GM13976 (cell line): ENCODE measurements around the gene GNAQ.

Experiments used
- DNase-seq: peaks from one replicate; pipeline ENCODE4 v3.0.0; 2012; ENCODE audit warnings: low spot score
- in situ Hi-C: fragments of 300-500 bp; cut with MboI; formaldehyde crosslinking; loops from one replicate; pipeline ENCODE4 v1.12.0; 2022; ENCODE audit warnings: low sequenced_read_pairs, mixed read lengths, inconsistent platforms; ENCODE audit not compliant: unreplicated experiment
- TF ChIP-seq, protein P1 (sequence below): IDR thresholded peaks from 2 replicates; pipeline ENCODE4 v1.5.1; 2012; ENCODE audit warnings: borderline replicate concordance, mild to moderate bottlenecking; ENCODE audit not compliant: insufficient read depth; ENCODE audit errors: extremely low read depth, missing control alignments, control extremely low read depth

GNAQ gene

DNA sequence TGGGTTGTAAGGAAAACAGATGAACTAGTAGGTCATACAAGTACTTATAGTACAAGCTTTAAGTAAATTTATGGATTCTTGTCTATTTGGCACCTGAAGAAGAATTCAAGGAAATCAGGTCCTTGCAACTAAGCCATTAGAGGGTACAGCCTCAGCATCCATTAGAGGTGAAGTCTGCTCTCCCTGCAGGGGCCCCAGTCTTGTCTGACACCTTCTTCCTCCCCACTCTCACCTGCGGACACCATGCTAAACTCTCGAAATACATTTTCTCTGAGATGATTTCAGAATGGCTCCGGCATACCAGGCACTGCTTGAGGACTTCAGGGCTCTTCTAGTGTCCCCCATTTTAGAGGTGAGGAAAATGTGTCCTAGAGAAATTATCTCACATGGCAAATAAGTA is 137.9 kb downstream of the GNAQ start:
- TF ChIP-seq, protein P1, sequence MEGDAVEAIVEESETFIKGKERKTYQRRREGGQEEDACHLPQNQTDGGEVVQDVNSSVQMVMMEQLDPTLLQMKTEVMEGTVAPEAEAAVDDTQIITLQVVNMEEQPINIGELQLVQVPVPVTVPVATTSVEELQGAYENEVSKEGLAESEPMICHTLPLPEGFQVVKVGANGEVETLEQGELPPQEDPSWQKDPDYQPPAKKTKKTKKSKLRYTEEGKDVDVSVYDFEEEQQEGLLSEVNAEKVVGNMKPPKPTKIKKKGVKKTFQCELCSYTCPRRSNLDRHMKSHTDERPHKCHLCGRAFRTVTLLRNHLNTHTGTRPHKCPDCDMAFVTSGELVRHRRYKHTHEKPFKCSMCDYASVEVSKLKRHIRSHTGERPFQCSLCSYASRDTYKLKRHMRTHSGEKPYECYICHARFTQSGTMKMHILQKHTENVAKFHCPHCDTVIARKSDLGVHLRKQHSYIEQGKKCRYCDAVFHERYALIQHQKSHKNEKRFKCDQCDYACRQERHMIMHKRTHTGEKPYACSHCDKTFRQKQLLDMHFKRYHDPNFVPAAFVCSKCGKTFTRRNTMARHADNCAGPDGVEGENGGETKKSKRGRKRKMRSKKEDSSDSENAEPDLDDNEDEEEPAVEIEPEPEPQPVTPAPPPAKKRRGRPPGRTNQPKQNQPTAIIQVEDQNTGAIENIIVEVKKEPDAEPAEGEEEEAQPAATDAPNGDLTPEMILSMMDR = no peak
- no peak for DNase-seq
- in situ Hi-C loops = no loop called here

DNA sequence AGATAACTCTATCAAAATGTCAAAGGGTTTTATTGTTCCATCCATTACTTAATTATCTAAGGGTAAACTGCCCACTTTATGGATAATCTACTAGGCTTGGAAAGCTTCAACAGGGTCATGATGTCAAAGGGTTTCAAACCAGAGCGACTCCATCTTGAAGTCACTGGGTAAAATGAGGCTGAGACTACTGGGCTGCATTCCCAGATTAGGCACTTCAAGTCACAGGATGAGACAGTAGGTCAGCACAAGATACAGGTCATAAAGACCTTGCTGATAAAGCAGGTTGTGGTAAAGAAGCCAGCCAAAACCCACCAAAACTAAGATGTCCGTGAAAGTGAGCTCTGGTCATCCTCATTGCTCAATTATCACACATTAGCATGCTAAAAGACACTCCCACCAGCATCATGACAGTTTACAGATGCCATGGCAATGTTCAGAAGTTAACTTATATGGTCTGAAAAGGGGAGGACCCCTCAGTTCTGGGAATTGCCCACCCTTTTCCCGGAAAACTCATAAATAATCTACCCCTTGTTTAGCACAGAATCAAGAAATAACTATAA is 138.6 kb downstream of the GNAQ start:
- DNase-seq = no peak
- in situ Hi-C loops = no loop called here
- TF ChIP-seq, protein P1 = no peak

DNA sequence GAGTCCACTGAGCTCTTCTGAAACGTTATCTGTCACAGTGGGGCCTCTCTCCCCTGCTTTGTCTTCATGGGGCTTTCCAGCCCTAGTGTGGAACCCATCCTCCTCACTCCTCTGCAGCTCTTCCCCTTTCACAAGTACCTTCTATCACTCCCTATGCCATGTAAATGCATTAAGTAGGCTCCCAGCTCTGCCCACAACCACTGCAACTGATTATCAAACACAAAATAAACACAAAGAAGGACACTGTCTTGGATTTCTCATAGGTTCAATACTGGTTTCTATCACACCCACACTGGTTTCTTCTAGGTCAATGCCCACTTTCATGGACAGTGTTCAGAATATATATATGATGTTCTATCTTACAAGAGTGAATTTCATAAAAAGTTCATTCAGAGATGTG is 139.4 kb downstream of the GNAQ start:
- in situ Hi-C loops = no loop called here
- peak; percentile 42 for DNase-seq
- TF ChIP-seq, protein P1 = no peak

DNA sequence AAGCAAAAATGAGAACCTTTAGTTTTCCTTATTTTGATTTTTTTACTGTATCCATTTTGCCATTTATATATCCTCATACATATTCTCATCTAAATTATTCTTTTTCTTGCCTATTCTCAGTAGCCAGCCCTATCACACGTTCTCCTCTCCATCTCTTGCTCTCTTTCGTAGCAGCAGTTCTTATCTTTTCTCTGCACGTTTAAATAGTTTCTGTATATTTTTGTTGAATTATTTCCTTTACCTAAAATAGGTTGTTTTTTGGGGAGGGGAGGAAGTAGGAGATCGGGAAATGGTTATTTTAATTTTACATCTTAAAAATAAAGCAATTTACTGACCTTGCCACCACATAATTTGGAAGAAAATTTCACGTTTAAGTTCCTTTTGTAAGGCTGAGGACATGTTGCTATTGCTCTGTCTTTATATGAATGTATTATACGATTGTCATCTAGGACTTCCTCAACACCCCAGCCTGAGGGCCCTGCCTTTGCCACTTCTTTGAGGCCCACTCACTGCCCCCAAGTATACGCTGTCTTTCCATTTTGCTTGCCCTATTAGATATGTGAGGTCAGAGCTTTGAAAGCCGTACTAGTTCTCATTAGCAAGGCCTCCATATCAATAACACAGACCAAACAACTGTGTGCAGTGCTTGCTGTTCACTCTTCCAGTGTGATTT is 140.3 kb downstream of the GNAQ start:
- TF ChIP-seq, protein P1 = no peak
- no peak for DNase-seq
- in situ Hi-C loops = no loop called here

DNA sequence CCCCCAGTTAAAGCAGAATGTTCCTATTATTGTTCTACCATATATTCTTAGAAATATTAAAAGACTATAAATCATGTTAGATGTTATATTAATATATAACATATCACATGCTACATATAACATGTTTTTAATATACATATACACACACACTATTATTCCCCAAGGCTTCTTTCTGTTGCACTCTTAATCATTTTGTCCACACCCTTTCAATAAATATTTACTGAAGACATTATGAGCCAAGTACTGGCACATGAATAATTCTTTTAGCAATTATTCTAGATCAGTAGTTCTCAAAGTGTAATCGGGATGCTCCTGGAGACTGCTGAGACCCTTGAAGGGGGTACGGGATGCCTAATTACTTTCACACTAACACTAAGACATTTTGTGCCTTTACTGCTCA is 143.9 kb downstream of the GNAQ start:
- DNase-seq = no peak
- TF ChIP-seq, protein P1 = no peak
- in situ Hi-C loops = no loop called here

DNA sequence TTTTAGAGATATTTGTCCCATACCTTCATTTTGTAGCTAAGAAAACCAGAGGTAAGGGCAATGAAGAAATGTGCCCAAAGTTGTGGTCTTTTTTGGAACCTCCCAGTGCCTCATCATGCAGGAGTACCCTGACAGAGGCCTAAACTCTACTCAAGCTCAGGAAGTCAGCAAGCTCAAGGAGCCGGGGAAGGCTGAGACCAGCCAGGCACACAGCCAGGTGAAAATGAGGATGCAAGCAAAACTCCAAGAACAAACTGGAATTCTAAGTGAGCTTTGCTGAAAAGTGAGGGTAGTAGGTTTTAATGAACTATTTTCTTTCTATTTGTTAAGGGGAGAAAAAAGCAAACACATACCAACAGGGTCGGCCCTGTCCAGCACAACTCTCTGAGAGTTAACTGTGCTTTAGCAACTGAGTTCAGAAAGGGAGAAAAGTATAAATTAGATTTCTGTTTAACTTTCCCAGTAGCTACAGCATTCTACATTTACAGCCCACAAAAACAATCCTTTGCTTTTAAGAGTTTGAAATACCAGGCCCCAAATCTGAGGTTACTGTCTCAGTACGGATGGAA is 146.4 kb downstream of the GNAQ start:
- in situ Hi-C loops = no loop called here
- DNase-seq = no peak
- TF ChIP-seq, protein P1 = no peak
